Raji (cell line): Measurements from ENCODE around the gene COX7A2L.

ENCODE experiments used
- POLR2A ChIP-seq: IDR thresholded peaks from 2 replicates; pipeline ENCODE4 v1.6.1; 2011; ENCODE audit warnings: low read depth, low read length, control low read depth; ENCODE audit not compliant: insufficient read depth

The COX7A2L gene

DNA sequence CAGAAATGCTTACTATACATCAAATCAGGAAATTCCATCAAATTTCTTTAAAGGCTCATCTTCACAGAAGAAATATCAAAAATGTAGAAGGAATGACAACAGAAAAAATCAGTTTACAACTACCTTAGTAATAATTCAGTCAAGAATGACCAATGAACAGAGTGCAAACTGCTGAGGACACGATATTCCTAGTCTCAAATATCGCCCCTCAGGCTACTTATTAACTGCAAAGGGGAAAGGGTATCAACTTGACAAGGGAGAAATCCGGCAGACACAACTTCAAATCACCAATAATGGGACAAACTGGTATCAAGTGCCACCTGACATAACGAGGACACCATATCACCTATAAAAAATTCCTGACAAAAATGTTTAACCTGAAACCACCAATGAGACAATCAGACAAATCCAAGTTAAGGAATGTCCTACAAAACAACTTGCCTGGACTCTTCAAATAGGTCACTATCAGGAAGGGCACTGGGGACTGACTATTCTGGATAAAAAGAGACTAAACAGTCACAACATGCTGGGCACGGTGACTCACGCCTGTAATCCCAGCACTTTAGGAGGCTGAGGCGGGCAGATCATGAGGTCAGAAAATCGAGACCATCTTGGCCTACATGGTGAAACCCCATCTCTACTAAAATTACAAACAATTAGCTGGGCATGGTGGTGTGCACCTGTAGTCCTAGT, 12.8 kb downstream of the COX7A2L start:
- no peak for TF ChIP-seq POLR2A

- no peak for TF ChIP-seq POLR2A
These were observed 15.0 kb downstream of the COX7A2L start for GRCh38 chr2:42345986-42346385.

DNA sequence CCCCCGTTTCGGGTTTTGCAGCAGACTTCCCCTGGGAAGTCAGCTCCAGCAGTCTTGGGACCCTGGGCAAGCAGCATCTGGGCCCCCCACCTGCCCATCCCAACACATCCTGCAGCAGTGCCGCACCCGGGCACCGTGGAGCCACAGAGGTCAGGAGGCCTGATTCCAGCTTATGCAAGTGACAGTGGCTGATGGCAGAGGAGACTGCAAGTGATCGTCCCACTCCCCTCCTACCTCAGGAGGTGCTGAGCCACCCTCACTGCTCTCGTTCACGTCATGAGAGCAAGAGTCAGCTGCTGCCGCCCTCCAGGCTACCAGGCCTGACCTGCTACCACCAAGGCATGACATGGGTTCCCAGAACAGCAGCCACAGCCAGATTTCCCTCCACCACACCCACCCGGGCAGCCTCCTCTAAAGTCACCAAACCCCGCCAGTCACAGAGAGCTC, 18.2 kb downstream of the COX7A2L start:
- no peak for TF ChIP-seq POLR2A

- TF ChIP-seq POLR2A = no peak
These were observed 18.8 kb downstream of the COX7A2L start for GRCh38 chr2:42342061-42342794.

DNA sequence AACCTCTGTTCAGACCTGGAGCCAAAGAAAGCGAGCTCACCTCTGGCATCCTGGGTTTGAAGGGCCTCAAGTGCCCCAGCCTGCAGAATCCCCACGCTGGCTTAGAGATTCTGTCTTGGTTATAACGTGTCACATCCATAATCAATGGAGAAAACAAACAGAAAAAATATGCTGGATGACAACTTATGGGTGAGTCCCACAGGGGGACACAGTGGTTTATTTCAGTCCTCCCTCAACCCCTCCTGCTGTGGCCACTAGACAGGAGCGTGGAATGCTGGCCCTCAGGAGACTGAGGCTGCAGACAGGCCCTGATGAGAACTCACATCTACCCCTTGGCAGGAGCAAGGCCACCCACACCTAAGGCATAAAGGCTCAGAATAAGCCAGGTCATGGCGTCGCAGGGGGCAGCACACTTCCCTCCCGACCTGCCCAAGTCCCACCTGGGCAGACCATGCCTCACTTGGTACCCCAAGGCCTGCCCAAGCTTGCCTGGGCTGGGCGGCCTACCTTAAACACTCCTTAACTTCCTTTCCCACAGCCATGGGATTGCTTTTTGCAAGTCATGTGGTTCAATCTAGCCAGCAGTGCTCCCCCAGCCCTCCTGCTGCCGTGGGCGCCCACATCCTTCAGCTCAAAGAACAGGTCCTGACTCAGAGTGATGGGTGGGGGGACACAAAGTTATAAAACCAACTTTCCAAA, 19.9 kb downstream of the COX7A2L start:
- TF ChIP-seq POLR2A = no peak

GRCh38 chr2:42340045-42340937, 20.7 kb downstream of the COX7A2L start:
- no peak for TF ChIP-seq POLR2A

GRCh38 chr2:42339191-42339912, 21.7 kb downstream of the COX7A2L start:
- no peak for TF ChIP-seq POLR2A

DNA sequence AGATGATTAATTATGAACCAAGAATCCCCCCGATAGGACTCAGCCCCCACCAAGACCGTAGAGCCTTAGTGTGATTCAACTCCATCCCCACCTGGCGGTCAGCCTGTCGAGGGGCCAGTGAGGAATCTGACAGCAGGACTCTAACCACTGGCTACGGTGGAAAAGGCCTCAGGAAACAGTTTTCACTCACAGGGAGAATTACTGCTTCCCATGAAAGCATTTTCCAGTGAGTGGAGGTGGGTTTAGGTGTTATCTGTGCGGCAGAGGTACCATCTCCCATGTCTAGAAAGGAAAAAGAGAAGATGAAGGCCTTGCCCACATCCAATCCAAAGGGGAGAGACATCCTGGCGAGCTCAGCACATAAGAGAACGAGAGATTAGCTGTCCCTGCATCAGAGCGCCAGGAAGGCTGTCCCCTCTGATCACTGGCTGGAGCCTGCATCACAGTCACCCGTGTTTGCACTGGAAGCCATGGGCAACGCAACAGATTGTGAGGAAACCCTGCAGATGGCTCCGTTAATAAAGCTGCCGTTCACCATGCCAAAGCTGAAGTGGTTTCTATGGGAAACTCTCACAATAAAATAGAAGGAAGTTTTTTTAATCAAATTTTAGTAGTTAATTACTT, 22.3 kb downstream of the COX7A2L start:
- TF ChIP-seq POLR2A = no peak

DNA sequence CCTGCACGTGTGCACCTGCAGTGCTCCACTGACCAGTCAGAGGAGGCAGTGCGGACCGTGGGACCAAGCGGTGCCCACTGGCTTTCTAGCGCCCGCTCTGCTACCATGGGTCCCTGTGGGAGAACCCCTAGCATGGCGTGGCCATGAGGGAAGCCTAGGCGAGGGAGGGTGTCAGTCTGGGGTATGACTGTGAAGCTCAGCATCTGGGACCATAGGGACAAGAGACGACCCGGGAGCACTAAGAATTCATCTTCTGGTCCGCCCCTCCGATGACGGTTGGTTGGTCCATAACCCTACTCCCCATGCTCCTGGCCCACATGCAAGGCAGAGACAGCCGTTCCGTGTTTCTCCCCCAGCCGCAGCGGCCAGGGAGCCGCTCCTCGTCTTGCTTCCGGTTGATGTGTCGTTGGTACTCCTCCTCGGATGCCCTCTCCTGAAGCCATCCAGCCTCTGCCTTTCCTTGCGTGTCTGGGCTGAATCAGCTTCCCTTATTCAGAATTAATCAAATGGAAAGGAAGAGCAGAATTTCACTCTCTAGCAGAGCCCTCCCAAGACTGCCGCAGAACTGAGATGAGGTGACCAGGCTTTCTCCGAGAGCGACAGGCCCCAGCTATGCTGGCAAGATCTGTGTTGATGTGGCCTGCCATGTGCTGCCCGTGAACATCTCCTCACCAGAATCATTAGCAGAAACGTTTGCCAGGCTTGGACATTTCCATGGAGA, 23.0 kb downstream of the COX7A2L start:
- TF ChIP-seq POLR2A = no peak

GRCh38 chr2:42337356-42337820, 23.6 kb downstream of the COX7A2L start:
- no peak for TF ChIP-seq POLR2A

DNA sequence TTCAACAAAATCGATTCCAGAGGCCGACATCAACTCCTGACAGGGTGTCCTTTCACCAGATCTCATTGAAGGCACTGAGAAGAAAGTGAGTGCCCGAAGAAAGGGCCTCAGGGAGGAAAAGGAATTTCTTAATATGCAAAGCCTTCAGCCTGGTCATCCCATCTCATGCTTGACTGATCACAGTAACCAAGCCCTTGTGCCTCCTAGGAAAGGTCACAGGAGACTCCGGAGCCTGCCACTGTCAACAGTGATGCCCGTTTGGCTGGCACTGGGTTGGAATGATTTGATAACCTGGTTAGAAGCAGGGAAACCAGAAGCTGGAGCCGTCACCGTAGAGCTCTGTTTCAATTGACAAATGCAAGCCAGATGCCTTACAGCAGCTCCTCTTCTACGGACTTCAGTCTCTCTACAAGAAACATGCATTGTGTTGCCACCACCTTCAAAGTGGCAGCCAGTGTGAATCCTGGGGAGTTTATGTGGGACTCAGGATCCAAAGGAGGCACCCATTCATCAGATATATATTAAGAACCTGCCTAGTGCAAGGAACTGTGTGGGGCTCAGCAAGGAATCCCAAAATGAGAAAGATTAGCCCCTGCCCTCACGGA, 24.6 kb downstream of the COX7A2L start:
- TF ChIP-seq POLR2A = no peak

- TF ChIP-seq POLR2A = no peak
These were observed 25.4 kb downstream of the COX7A2L start for GRCh38 chr2:42335514-42336104.
